Right lung (tissue), 5 donors: ENCODE results near the gene FBRSL1. TPM values are rescaled to one million over a fixed set of nuclear protein-coding genes. Genes with fewer than 3 reads are reported as not detected.
"Not testable (repeated sequence)": the region's sequence is repeated elsewhere in the genome, so short reads cannot be mapped to it uniquely, and the experiment has no call there.

Source experiments
- DNase-seq, 2 donors: peaks; one replicate each; pipeline ENCODE4 v3.0.0-alpha.2; 2013
- polyA plus RNA-seq, 5 donors: library from polyadenylated mRNA; unstranded; fragments of 120-200 nt; gene quantifications; one replicate each; pipeline versions ENCODE4 v1.2.1 to v1.2.3, GENCODE V29; 2013; ENCODE audit warnings: inconsistent platforms in 1 of 5, low replicate concordance in 1 of 5; ENCODE audit not compliant: insufficient read length in 5 of 5, insufficient read depth in 1 of 5

Gene FBRSL1
- polyA plus RNA-seq, 5 donors: 42.3 to 141 (median 97.3) TPM

- peak; percentile 46 to 54 for DNase-seq
These were observed 33.8 kb downstream of the FBRSL1 start for GRCh38 chr12:132523576-132524331.

- DNase-seq: no peak
These were observed 34.5 kb downstream of the FBRSL1 start for GRCh38 chr12:132524405-132524804.

- no peak for DNase-seq
These were observed 35.3 kb downstream of the FBRSL1 start for GRCh38 chr12:132525011-132525832.

- DNase-seq: no peak
These were observed 36.0 kb downstream of the FBRSL1 start for GRCh38 chr12:132525833-132526455.

- no peak for DNase-seq
These were observed 37.4 kb downstream of the FBRSL1 start for GRCh38 chr12:132527186-132527882.

GRCh38 chr12:132527883-132528264 is 37.9 kb downstream of the FBRSL1 start:
- no peak for DNase-seq

GRCh38 chr12:132528564-132529106 is 38.7 kb downstream of the FBRSL1 start:
- DNase-seq: no peak

- no peak for DNase-seq
These were observed 39.3 kb downstream of the FBRSL1 start for GRCh38 chr12:132529156-132529839.

GRCh38 chr12:132529906-132530305 is 40.0 kb downstream of the FBRSL1 start:
- DNase-seq: no peak

GRCh38 chr12:132530447-132530846 is 40.5 kb downstream of the FBRSL1 start:
- DNase-seq: no peak

GRCh38 chr12:132530851-132531250 is 40.9 kb downstream of the FBRSL1 start:
- no peak for DNase-seq

- not testable (repeated sequence) for DNase-seq
These were observed 43.0 kb downstream of the FBRSL1 start for GRCh38 chr12:132532711-132533583.

- no peak for DNase-seq
These were observed 43.6 kb downstream of the FBRSL1 start for GRCh38 chr12:132533584-132533958.

- DNase-seq: no peak
These were observed 44.1 kb downstream of the FBRSL1 start for GRCh38 chr12:132534076-132534475.

- DNase-seq: no peak
These were observed 45.1 kb downstream of the FBRSL1 start for GRCh38 chr12:132535019-132535418.

GRCh38 chr12:132536102-132536876 is 46.3 kb downstream of the FBRSL1 start:
- no peak for DNase-seq

- DNase-seq: no peak
These were observed 47.1 kb downstream of the FBRSL1 start for GRCh38 chr12:132537049-132537448.

GRCh38 chr12:132537836-132538662 is 48.1 kb downstream of the FBRSL1 start:
- DNase-seq: no peak
